Suprapubic skin (tissue), 4 donors: ENCODE results near the gene RGMA. TPM values are rescaled to one million over a fixed set of nuclear protein-coding genes. Genes with fewer than 3 reads are reported as not detected.
A peak's percentile ranks its signal among the peaks of the same experiment; 100 is the strongest.

Experiments used
- DNase-seq, 2 donors: peaks; one replicate each; pipeline ENCODE4 v3.0.0-alpha.2; 2019; ENCODE audit warnings: low spot score in 2 of 2
- H3K27ac ChIP-seq: fragments of 200-600 bp; sonication (generic); one replicate; pipeline ENCODE4 v1.5.1; 2019
- H3K27me3 ChIP-seq: fragments of 200-600 bp; sonication (generic); one replicate; pipeline ENCODE4 v1.5.1; 2019
- H3K36me3 ChIP-seq: fragments of 200-600 bp; sonication (generic); one replicate; pipeline ENCODE4 v1.5.1; 2019
- H3K4me1 ChIP-seq: fragments of 200-600 bp; sonication (generic); one replicate; pipeline ENCODE4 v1.5.1; 2019
- H3K4me3 ChIP-seq: fragments of 200-600 bp; sonication (generic); one replicate; pipeline ENCODE4 v1.5.1; 2019; ENCODE audit warnings: mild to moderate bottlenecking
- H3K9me3 ChIP-seq: fragments of 200-600 bp; sonication (generic); one replicate; pipeline ENCODE4 v1.5.1; 2019
- CTCF ChIP-seq, 2 donors: fragments of 200-600 bp in 1 of 2; fragments of 450-650 bp in 1 of 2; sonication (generic) in 1 of 2; IDR thresholded peaks; one replicate each; pipeline ENCODE4 v1.5.1; 2016 to 2019; ENCODE audit warnings: antibody characterized with exemption in 2 of 2, mild to moderate bottlenecking in 1 of 2, moderate library complexity in 1 of 2
- EP300 ChIP-seq: sonication (generic); formaldehyde crosslinking; IDR thresholded peaks from one replicate; pipeline ENCODE4 v1.6.1; 2017; ENCODE audit warnings: antibody characterized with exemption
- POLR2A ChIP-seq, 2 donors: fragments of 450-650 bp; IDR thresholded peaks; one replicate each; pipeline ENCODE4 v1.6.1; 2017; ENCODE audit warnings: antibody characterized with exemption in 2 of 2, mild to moderate bottlenecking in 2 of 2, moderate library complexity in 2 of 2
- POLR2AphosphoS5 ChIP-seq, 3 donors: sonication (generic); formaldehyde crosslinking; IDR thresholded peaks; one replicate each; pipeline ENCODE4 v1.6.1; 2017; ENCODE audit warnings: antibody characterized with exemption in 3 of 3
- WGBS: methylation state at CpG from one replicate; pipeline ENCODE4 v1.1.5; 2018; 5-methylcytosine and 5-hydroxymethylcytosine counted together
- total RNA-seq, 4 donors: library from RNA; depleted of rRNA; stranded (reverse); fragments of >200 nt; gene quantifications; one replicate each; pipeline ENCODE4 v1.1.0, GENCODE V29; 2016

The RGMA gene
- 10 to 100 TPM; 11.1 to 18.7 (median 15.6) TPM for total RNA-seq

- H3K27me3 ChIP-seq = peaks cover 19% of the 10 kb centered on the region
- WGBS = 1% methylated on average over 12 of the region's 92 CpGs
- TF ChIP-seq POLR2AphosphoS5 (IDR thresholded peaks at IDR 0.05) (no peak), POLR2A (IDR thresholded peaks at IDR 0.05) (no peak), CTCF (IDR thresholded peaks at IDR 0.05) (no peak)
- DNase-seq = no peak
- peak within 1 kb of the TSS; percentile 79 for H3K27ac ChIP-seq
- H3K4me1 ChIP-seq = peaks cover 25% of the 10 kb centered on the region
- H3K4me3 ChIP-seq = peak within 1 kb of the TSS; percentile 72
- H3K9me3 ChIP-seq = no peaks in the 10 kb centered on the region
- H3K36me3 ChIP-seq = no peaks in the 10 kb centered on the region
Measured at GRCh38 chr15:93088981-93089726, at the start of gene RGMA. TSS of gene RGMA (minus strand) at chr15:93089211. CDS start at chr15:93088932, 279 bp downstream.

GRCh38 chr15:93136606-93137005 is 47.6 kb upstream of the RGMA start:
- no peaks in the 10 kb centered on the region for H3K4me1 ChIP-seq
- H3K36me3 ChIP-seq = no peaks in the 10 kb centered on the region
- TF ChIP-seq POLR2A (IDR thresholded peaks at IDR 0.05) (no peak), POLR2AphosphoS5 (IDR thresholded peaks at IDR 0.05) (no peak), CTCF (IDR thresholded peaks at IDR 0.05) (no peak), EP300 (no peak)
- no peak overlapping the region for H3K4me3 ChIP-seq
- no peak for DNase-seq
- no peaks in the 10 kb centered on the region for H3K27me3 ChIP-seq
- no peak overlapping the region for H3K27ac ChIP-seq
- H3K9me3 ChIP-seq = no peaks in the 10 kb centered on the region
- 87% methylated on average over 7 of the region's 7 CpGs for WGBS

GRCh38 chr15:93135997-93136397 is 47.0 kb upstream of the RGMA start:
- Histone ChIP-seq H3K4me1 (no peaks in the 10 kb centered on the region), H3K27ac (no peak overlapping the region), H3K4me3 (no peak overlapping the region), H3K36me3 (no peaks in the 10 kb centered on the region), H3K9me3 (no peaks in the 10 kb centered on the region), H3K27me3 (no peaks in the 10 kb centered on the region)
- no peak for DNase-seq
- 73% methylated on average over 3 of the region's 3 CpGs for WGBS
- TF ChIP-seq POLR2AphosphoS5 (IDR thresholded peaks at IDR 0.05) (no peak), POLR2A (IDR thresholded peaks at IDR 0.05) (no peak), CTCF (IDR thresholded peaks at IDR 0.05) (no peak), EP300 (no peak)

- no peaks in the 10 kb centered on the region for H3K27me3 ChIP-seq
- no peak for TF ChIP-seq POLR2AphosphoS5 (IDR thresholded peaks at IDR 0.05)
- TF ChIP-seq EP300 = no peak
- no peak for TF ChIP-seq CTCF (IDR thresholded peaks at IDR 0.05)
- no peak for TF ChIP-seq POLR2A (IDR thresholded peaks at IDR 0.05)
- H3K4me1 ChIP-seq = no peaks in the 10 kb centered on the region
- 92% methylated on average over 3 of the region's 3 CpGs for WGBS
- H3K9me3 ChIP-seq = no peaks in the 10 kb centered on the region
- no peak overlapping the region for H3K27ac ChIP-seq
- DNase-seq = no peak
- no peak overlapping the region for H3K4me3 ChIP-seq
- H3K36me3 ChIP-seq = no peaks in the 10 kb centered on the region
Measured at GRCh38 chr15:93135459-93135858, 46.4 kb upstream of the RGMA start.

GRCh38 chr15:93131485-93132095 is 42.6 kb upstream of the RGMA start:
- Histone ChIP-seq H3K36me3 (no peaks in the 10 kb centered on the region), H3K9me3 (no peaks in the 10 kb centered on the region), H3K4me3 (no peak overlapping the region), H3K4me1 (peaks cover 6% of the 10 kb centered on the region), H3K27me3 (no peaks in the 10 kb centered on the region), H3K27ac (no peak overlapping the region)
- TF ChIP-seq POLR2A (IDR thresholded peaks at IDR 0.05) = no peak
- no peak for TF ChIP-seq EP300
- no peak for TF ChIP-seq POLR2AphosphoS5 (IDR thresholded peaks at IDR 0.05)
- no peak for TF ChIP-seq CTCF (IDR thresholded peaks at IDR 0.05)
- DNase-seq = no peak
- 88% methylated on average over 10 of the region's 10 CpGs for WGBS
